Measurements from ENCODE around the gene ADIRF.
"Not testable (repeated sequence)": the region's sequence is repeated elsewhere in the genome, so short reads cannot be mapped to it uniquely, and the experiment has no call there.

ADIRF gene

DNA sequence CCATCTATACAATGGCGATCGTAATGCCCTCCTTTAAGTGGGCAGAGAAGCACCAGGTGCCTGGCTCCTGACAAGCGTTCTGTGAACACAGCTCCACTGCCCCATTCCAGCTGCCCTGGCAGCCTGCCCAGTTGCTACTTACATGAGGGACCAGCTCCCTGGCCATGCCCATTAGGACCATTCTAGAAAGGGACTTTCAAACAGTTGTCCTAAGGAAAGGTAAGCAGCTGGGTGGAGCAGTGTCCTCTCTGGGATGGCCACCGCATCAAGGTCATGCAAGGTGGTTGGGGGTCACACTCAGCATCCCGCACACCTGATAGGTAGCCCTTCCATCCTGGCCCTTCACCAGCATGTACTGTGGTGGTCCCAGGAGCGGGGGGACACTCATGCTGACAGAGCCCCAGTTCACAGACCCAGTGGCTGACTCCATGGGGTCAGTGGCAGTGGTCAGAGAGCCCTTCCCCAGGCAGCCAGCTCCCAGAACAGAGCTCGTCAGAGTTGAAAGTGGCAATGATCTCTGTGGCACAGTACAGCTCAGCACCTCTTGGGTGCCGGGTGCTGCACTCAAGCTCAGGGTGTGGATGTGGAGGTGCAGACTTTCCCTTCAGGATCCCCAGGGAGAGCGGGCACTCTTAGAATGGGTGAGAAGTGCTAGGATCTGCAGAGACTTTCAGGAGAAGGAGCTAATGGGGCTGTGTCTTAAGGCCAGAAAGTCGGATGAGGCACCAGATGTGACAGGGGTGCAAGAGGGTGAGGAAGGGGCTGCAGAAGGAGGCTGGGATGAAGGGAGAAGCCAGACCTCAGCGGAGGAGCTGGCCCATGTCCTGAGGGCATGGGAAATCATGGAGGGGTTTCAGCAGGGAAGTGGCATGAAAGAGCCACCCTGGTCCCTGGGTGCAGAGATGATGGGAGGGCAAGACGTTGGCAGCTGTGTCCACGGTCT, 21.8 kb upstream of the ADIRF start:
- no peak for DNase-seq

DNA sequence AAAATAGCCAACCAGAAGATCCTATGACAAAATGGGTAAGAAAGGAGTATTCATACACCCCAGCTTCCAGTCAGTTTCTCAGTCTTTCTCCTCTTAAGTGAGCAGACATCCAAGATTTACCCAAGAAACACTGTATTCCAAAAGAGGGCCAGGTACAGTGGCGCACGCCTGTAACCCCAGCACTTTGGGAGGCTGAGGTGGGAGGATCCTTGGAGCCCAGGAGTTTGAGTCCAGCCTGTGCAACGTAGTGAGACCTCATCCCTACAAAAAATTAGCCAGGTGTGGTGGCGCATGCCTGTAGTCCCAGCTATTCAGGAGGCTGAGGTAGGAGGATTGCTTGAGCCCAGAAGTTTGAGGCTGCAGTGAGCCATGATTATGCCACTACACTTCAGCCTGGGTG, 20.5 kb upstream of the ADIRF start:
- DNase-seq = not testable (repeated sequence)

DNA sequence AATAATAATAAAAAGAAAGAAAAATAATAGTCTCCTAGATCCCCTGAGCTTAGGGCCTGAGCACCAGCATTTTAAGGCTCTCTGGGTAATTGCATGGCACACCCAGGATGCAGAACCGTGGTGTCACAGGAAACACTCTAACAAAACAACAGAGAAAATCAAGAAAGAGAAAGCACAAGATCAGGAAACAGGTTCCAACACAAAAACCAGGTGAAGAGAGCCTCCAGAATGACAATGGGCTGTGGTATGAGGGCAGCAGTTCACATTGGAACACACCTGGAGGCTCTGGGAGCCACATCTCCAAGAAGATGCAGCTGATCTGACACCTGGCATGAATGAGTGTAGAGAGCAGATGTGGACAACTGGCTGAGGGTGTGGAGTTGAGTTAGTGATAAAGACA, 17.9 kb upstream of the ADIRF start:
- DNase-seq = no peak

DNA sequence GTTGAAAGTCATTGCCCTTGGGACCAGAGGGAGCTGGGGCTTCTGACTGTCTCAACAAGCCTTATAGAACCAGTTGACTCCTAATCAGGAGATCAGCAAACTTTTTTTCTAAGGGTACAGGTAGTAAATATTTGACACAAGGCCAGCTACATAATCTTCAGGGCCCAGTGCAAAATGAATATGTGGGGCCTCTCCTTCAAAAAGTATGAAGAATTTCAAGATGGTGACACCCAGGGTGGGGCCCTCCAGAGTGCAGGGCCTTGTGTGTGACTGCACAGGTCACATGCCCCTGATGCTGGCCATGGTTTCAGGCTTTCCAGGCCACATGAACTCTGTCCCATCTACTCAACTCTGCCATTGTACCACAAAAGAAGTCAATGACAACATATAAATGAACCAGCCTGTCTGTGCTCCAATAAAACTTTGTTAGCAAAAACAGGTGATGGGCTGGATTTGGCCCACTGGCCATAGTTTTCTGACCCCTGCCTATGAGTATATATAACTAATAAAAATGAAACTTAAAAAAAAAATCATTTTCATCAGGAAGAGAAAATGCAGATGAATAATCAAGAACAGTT, 17.0 kb upstream of the ADIRF start:
- no peak for DNase-seq

DNA sequence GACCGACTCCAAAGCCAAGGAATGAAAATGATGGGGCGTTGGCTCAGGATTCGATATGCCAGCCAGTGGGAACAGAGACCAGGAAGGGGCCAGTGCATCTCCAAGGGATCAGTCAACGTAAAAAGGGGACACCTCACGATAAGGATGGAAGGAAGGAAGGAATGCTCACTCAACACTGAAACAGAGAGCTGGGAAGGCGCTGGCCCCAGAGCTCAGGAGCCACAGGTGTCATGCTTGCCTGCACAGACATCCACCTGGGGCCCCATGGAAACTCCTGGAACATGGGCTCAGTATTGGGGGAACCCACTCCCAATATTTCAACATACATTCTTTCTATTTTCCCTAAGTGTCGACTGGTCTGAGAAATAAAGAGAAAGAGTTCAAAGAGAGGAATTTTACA, 16.2 kb upstream of the ADIRF start:
- no peak for DNase-seq

DNA sequence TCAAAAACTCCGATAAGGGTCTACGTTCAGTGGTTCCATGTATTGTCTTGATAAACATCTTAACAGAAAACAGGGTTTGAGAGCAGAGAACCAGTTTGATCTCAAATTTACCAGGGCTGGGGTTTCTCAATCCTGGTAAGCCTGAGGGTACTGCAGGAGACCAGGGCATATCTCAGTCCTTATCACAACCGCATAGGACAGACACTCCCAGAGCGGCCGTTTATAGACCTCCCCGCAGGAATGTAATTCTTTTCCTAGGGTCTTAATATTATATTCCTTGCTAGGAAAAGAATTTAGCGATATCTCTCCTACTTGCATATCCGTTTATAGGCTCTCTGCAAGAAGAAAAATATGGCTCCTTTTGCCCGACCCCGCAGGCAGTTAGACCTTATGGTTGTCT, 15.6 kb upstream of the ADIRF start:
- not testable (repeated sequence) for DNase-seq

DNA sequence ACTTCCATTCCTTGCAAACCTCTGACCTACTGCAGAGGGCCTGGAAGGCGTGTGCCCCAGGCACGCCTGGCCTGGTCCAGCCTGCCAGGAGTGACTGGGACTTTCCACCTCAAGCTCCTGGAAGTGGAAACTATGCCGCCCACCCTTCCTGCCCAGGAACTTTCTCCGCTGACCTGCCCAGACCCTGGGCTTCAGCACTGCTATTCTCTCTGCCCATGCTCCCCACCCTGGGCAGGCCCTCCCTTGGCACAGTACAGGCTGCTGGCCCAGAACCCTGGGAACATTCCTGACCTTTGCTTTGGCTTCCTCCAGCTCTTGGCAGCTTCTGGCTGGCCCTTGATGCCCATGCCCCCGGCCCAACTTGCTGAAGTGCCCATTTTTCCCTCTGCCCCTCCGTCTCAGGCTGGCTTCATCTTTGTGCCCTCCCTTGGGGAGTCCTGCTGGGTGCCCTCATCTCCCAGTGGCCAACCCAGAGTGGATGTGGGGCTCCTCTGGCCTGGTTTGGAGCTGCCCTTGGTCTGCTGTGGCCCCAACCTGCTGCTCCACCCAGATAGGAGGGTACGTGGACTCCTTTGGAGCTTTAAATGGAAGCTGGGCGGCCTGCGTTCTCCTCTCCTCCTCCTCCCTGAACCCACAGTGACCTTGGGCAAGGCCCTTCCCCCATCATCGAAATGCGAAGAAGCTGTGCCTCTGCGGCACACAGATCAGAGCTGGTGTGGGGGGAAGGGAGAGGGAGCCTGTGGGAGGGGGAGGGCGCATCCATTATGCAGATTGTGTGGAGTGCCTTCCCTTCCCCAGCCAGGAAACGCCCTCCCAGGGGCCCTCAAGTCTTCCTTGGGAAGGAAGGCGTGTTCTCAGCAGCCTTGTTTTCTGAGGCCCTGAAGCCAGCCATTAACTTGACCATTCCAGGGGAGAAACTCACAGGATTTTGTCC, 14.3 kb upstream of the ADIRF start:
- DNase-seq = no peak

DNA sequence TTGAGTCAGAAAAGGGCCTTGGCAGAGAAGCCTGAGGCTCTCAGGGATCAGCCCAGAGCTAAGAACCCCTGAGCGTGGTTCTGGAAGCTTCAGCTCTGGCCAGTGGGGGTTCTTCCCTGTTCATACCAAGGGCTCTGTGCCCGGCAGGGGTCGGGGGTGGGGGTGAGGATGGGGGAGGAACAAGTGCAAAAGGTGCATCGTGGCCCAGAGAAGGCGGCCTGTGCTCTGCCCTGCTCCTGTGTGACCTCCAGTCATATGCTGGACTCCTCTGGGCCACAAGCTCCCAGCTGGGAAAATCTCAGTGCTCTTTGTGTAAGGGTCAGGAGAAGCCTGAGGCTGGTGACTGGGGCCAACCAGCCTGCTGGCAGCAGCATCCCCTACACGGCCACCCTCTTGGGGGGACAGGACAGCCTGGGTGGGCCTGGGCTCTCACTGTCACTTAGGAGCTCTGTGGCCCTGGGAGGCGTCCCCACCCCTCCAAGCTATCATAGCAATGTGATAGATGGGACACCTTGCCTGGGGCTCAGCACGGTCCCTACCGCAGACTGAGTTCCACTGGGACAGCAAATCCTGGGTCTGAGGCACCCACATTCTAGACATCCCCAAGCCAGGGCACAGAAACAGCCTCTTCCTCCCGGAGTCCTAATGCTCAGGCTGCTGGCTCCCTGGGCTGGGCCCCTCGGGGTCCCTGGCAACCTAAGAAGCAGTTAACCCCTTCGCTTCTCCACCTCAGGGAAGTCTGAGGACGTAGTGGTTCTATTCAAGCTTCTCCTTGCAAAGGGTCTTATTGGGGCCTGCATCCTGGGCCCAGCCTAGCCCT, 13.4 kb upstream of the ADIRF start:
- no peak for DNase-seq

DNA sequence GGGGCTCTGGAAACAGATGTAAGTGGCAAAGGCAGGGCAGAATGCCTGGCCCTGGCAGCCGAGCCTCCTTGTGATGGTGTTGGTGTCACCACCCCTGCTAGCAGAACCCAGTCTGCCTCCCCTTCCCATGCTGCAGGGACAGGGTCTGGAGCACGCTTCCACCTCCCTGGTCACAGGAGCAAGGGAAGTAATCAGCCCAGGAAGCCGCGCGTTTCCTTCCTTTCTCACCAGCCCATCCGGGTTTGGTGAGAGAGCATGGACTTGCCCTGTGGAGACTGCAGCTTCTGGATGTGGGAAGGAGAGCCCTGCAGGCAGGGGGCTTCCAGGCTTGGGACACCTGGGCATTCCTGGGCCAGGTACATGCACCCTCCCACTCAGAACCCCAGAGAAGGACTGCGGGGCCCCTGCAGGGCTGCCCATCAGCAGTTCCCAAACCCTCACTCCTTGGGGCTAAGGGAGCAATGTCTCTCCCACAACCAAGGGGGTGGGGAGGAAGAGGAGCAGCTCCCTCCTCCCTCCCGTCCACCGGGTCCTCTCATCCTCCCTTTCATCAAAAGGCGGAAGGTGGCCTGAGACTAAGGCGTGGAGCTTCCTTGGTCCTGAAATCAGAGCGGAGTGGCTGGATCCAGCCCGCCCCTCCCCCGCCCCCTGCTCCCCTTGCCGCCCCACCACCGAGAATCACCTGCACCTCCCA, 12.6 kb upstream of the ADIRF start:
- DNase-seq = no peak

DNA sequence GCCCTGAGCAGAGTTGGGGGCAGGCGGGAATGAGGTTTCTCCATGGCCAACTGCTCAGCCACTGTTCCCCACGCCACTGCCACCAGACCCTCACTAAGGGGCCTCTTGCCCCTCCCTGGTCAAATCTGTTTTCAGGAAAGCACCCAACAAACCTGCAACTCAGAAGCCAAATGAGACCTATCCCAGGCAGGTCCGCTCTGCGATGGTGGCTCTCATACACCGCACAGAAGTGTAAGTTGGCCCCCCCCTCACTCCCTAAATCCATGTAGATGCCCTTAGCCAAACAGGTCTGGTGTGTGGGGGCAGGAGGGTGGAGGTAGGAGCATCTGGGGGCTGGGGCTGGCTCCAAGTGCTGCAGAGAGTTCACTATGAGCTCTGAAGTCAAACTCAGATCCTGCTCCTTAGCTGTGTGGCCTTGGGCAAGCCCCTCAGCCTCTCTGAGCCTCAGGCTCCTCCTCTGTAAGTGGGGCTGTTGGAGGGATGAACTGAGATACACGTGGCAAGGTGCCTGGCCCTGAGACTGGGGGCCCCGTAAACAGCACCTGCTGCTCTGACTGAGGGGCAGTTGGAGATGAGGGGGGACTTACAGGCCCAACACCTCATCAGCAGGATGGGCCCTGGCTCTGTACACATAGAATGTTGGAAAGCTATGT, 12.0 kb upstream of the ADIRF start:
- no peak for DNase-seq

DNA sequence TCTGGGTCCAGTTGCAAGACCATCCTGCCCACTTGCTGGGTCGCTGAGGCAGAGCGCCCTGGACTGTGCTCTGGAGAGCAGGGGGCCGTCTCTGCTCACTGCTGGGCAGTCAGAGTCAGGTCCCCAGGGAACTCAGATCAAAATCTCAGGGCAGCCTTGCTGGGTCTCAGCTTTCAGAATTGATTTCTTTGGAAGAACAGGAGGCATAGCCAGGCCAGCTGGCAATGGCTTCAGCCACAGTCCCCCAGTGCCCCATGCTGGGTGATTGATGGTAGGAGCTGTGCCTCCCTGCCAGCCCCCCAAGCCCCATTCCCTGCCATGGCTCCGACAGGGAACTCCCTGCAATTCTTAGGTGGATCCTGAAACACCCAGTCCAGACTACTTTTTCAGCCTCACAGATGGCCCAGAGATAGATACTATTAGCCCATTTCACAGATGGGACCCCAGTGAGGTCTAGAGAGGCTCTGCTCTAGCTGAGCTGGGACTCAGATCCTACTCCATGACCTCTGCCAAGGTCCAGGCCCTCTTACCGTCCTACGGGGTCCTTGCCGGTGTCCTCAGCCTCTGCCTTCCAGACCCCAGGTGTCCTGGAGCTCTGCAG, 11.3 kb upstream of the ADIRF start:
- DNase-seq = no peak

DNA sequence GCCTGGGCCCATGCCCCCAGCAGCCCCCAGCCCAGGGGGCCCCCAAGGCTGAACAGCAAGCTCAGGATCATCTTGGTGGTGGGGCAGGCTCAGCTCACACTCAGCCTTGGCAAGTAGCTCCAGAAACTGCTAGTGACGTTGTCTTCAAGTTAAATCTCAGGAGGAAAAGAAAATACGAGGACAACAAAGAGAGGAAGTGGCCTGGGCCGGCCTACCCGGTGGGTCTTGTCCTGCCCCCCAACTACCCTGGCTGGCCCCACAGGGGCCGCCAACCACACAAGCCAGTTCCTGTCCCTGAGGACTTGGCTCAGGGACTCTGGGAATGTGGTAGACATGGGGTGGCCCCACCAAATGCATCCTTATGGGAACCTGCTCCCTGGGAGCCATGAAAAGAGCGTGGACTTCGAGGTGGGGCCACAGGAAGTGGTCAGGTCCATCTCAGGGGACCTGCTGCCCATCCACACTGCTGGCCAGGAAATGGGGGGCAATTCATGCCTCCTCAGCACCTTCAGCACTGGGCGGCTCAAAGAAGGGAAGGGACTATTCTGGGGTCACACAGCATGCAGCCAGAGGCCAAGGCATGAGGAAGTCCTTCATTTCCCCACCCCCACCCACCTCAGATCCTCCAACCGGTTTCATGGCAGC, 10.7 kb upstream of the ADIRF start, which contains the start of gene MMRN2:
TSS of gene MMRN2 (minus strand) at position 145 of the 645 bp plus-strand sequence. CDS start at position 71, 74 bp downstream.
- no peak for DNase-seq

DNA sequence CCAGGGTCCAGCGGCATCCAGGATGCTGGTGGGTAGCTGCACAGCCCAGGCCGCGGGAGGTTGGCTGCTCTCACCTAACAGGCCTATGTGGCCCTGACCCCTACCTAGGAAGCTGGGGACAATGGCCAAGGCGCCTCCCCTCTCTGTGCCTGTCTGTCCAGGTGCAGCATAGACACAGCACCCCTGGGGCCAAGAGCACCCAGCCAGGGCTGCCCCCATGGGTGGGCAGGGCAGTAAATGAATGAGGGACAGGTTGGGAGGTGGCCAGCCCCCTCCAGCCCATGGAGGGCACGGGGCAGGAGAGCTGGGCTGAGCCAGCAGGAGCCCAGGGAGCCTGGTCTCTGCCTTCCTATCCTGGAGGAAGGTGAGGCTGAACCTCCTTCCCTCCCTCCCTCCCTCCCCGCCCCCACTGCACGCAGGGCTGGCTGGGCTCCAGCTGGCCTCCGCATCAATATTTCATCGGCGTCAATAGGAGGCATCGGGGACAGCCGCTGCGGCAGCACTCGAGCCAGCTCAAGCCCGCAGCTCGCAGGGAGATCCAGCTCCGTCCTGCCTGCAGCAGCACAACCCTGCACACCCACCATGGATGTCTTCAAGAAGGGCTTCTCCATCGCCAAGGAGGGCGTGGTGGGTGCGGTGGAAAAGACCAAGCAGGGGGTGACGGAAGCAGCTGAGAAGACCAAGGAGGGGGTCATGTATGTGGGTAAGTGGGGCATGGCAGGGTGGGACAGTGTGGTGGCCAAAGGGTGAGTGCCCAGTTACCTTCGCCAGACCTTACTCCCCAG, 10.0 kb upstream of the ADIRF start, which contains the start of gene SNCG:
TSS of gene SNCG (plus strand) at position 484 of the 785 bp plus-strand sequence. CDS start at position 583, 99 bp downstream.
- no peak for DNase-seq

DNA sequence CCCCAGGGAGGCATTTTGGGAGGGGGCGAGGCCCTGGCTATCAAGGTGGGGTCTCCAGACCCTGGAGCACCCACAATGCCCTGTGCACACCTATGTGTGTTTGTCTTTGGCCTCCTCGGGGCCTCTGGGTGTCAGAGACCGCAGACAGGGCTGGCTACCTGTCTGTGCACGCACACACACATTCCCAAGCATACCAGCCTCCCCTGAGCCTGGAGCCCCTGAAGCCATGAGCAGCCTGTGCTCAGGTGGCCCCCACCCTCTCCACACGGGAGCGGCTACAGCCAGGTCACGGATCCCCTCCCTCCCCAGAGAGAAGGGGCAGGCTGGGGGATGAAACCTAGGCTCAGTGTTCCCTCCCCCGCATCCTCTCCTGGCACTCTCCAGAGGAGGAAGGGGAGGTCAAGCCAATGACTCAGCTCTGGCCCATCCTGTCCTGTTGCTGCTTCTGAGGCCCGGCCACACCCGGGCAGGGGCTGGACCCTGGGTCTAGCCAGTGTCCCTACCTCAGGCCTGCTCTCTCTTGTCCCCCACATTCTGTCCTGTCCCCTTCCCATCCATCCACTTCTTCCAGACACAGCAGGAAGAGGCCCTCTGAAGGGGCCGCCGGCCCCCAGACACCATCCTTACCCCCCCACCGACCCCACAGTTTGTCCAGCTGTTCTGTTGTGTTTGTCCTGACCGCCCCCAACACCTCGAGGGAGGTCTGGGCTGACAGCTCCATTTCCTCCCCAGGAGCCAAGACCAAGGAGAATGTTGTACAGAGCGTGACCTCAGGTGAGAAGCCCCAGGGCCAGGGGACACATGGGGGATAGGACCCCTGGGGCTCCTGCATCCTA, 9.2 kb upstream of the ADIRF start:
- no peak for DNase-seq

DNA sequence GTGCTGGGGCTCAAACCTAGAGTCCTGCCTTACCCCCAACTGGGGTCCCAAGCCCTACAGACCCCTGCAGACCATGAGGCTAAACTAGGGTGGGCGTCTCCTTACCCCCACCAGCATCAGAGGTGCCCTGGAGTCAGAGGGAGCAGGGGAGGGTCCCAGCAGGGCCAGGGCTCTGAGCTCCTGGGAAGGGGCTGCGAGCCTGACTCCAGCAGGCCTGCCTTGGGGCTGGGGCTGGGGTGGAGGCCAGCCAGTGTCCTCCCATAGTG, 8.6 kb upstream of the ADIRF start:
- no peak for DNase-seq

DNA sequence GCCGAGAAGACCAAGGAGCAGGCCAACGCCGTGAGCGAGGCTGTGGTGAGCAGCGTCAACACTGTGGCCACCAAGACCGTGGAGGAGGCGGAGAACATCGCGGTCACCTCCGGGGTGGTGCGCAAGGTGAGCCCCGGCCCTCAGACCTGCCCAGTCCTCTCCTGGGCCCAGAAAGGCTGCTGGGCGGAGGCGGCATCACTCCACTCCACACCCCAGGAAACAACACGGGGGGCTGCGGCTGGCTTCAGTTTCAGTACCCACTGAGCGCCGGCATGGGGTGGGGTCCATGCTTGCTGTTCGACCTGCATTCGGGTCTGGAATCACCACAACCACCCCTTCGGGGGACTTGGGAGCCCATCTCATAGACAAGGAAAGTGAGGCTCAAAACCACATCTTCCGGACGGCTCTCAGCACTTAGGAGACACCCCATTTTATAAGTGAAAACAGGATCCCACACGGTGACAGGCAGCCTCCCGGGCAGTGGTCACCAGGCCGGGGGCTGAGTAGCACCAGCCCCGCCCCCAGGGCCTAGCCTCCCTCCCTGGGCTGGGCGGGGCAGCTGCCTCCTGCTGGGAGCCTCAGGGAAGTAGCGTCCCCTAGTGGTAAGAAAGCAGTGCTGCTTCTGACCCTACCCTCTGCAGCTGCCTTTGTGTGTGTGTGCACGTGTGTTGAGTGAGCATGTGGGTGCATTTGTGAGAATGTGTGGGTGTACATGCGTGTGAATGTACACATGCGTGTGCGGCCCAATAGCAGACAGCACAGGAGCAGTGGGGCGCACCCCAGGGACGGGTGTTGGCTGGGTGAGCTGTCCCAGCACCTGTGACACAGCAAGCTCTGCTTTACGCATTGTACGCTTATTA, 8.0 kb upstream of the ADIRF start:
- no peak for DNase-seq

DNA sequence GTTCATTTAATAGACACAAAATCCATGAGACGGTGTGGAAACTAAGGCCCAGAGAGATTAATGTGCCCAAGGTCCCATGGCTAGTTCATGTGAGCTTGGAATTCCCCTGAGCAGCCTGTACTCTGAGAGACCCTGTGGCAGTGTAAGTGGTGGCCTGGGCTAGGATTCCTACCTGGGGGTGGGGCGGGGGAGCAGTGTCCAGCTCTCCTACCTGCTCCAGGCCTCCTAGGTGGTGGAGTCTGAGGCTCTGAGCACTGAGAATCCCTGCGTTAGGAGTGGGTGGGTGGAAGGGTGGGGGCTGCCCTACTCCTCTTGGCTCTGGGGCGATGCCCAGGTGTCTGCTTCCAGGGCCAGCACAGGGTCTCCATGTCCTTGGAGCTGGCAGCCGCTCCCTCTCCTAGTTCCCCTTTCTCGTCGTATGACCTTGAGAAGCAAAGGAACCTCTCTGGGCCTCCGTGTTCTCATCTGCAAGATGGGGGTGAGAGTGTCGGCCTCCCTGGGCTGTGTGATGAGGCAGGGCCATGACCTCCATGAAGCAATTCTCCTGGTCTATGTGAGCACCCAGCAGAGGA, 7.3 kb upstream of the ADIRF start:
- DNase-seq = no peak
